Activated CD8-positive, alpha-beta memory T cell treated with anti-CD3 and anti-CD28 coated beads, Interleukin-2, amount 50 U/mL, for 48 hours (primary cell): Measurements from ENCODE around the gene PRKN.
"Not testable (repeated sequence)": the region's sequence is repeated elsewhere in the genome, so short reads cannot be mapped to it uniquely, and the experiment has no call there.

Experiments
- DNase-seq: peaks from one replicate; pipeline ENCODE4 v3.0.0-alpha.2; 2020

Gene PRKN

GRCh38 chr6:161926324-161926723 lies 801.2 kb downstream of the PRKN start:
- DNase-seq, result no peak

DNA sequence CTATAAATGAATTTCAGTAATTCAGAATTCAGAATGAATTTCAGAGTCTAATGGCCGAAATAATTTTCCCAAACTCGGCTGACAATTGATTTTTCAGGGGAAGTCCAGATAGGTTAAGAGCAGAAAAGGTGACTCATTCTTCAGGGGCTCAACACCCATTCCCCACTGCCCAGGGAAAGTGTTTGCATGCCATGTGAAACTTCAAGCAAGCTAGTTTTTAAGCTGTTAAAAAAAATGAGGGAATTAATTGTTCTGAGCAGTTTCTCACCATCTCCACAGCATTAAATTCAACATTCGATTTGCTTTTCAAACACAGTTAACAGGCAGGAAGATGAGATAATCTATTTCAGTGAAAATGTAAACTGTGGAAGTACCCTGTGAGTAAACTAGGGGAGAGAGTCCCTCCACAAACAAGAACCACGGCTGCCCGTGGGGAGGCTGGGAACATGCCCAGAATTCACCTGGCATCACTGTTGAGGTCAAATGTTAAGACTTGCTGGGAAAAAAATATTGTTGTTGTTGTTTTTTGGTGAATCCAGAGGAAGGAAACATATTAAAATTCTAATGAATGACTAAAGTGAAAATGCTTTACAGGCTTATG lies 803.0 kb downstream of the PRKN start:
- DNase-seq, result no peak

GRCh38 chr6:161922631-161923119 lies 804.9 kb downstream of the PRKN start:
- no peak for DNase-seq

- no peak for DNase-seq
Observed at GRCh38 chr6:161921602-161922395, 805.8 kb downstream of the PRKN start.

DNA sequence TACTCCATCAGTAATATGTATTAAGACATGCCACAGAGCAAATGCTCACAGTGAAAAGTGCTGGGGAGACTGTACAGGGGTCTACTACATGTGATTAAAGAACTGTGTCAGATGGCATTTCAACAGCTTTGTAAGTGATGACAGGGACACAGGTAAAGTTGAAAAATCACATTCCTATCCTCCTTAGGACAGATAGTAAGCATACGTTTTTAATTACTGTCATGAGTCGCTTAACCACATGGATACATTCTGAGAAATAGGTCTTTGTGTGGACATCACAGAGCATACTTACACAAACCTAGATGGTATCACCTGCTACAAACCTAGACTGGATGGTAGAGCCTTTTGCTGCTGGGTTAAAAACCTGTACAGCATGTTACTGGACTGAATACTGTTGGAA lies 807.9 kb downstream of the PRKN start:
- DNase-seq, result no peak

DNA sequence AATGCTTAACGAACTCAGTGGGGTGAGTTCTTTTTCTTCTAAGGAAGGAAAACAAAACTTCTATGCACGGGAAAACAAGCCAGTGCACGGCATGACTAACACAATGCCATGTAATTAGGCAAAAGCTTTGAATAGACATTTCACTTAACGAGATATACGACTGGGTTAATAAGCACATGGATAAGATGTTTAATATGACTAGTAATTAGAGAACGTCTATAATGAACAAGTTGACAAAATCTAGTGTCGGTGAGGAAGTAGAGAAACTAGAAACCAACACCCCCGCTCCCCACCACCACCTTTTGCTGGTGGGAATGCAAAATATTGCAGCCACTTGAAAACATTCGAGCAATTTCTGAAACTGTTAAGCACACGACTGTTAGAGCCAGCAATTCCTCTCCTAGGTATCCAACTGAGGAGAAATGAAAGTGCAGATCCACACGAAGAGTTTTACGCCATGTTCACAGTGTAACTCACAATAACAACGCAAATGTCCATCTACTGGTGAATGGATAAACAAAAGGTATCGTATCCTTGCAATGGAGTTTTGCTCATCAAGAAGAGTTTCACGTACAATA lies 808.8 kb downstream of the PRKN start:
- no peak for DNase-seq

GRCh38 chr6:161918109-161918531 lies 809.4 kb downstream of the PRKN start:
- DNase-seq, result no peak

GRCh38 chr6:161917645-161918044 lies 809.9 kb downstream of the PRKN start:
- DNase-seq, result no peak

- no peak for DNase-seq
Observed at GRCh38 chr6:161915456-161915964, 812.1 kb downstream of the PRKN start.

- DNase-seq, result no peak
Observed at GRCh38 chr6:161908872-161909271, 818.7 kb downstream of the PRKN start.

GRCh38 chr6:161906571-161906970 lies 821.0 kb downstream of the PRKN start:
- DNase-seq, result no peak

- DNase-seq, result no peak
Observed at GRCh38 chr6:161903584-161904212, 823.9 kb downstream of the PRKN start.

DNA sequence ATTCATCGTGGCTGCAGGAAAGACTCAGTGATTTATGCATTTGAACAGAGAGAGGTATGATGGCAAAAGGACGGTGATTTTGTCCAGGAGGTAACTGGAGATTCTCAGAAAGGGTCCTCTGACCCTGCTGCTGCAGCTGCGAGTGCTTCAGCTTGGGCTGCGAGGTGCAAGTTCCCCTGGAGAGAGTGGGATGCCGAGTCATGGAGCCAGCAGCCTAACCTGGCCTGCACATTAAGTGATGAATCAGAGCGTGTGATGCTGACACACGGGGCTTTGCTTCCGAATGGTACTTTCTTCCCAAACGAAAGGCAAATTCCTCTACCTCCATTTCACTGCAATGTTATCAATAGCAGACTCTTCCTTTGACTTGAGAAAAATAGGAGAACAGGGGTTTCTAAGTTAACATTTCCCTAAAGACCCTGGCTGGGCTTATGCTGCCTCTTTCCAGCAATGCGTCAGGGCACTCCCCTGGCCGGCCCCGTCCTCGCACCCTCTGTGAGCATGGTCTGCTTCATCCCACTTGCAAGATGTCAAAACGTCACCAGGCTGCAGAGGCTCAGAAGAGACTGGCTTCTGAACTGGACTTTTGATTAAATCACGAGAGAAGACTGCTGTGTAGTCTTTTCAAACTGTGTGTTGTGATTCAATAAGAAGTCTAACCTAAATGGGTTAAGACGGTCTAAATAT lies 825.7 kb downstream of the PRKN start:
- DNase-seq, result no peak

GRCh38 chr6:161894436-161894835 lies 833.1 kb downstream of the PRKN start:
- DNase-seq, result no peak

- DNase-seq, result no peak
Observed at GRCh38 chr6:161891542-161891941, 836.0 kb downstream of the PRKN start.

GRCh38 chr6:161890832-161891297 lies 836.7 kb downstream of the PRKN start:
- no peak for DNase-seq

GRCh38 chr6:161890133-161890831 lies 837.3 kb downstream of the PRKN start:
- no peak for DNase-seq

- DNase-seq, result no peak
Observed at GRCh38 chr6:161889324-161889723, 838.2 kb downstream of the PRKN start.

DNA sequence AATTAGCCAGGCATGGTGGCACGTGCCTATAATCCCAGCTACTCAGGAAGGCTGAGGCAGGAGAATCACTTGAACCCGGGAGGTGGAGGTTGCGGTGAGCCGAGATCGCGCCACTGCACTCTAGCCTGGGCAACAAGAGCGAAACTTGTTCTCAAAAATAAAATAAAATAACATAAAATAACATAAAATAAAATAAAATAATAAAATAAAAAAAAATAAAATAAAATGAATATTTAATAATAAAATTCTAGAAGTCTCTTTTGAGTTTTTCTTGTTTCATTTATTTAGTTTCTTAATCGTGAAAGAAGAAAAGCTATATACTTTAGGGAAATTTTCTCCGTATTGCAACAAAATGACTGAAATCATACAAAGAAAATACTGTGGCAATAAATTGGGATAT lies 841.0 kb downstream of the PRKN start:
- not testable (repeated sequence) for DNase-seq

- no peak for DNase-seq
Observed at GRCh38 chr6:161884782-161885181, 842.8 kb downstream of the PRKN start.

- no peak for DNase-seq
Observed at GRCh38 chr6:161882196-161882765, 845.3 kb downstream of the PRKN start.

- DNase-seq, result no peak
Observed at GRCh38 chr6:161880056-161880455, 847.5 kb downstream of the PRKN start.
